Stimulated activated naive CD8-positive, alpha-beta T cell treated with anti-CD3 and anti-CD28 coated beads, Interleukin-15, amount 100 ng/mL, for 72 hours (primary cell): ENCODE results near the gene STT3B.

ENCODE experiments used
- ATAC-seq: fragments of 150-1000 bp; cut with Tn5 transposase; 2 replicates; pipeline ENCODE4 v1.10.0; 2021; ENCODE audit warnings: mild to moderate bottlenecking, moderate library complexity
- DNase-seq, 2 donors: peaks; one replicate each; pipeline ENCODE4 v3.0.0; 2021 to 2022
- H3K27ac Mint-ChIP-seq, 2 donors: one replicate each; pipeline ENCODE4 v1.8.0; 2022; ENCODE audit warnings: mild to moderate bottlenecking in 2 of 2, mixed read lengths in 2 of 2, moderate library complexity in 2 of 2
- H3K27me3 Mint-ChIP-seq: one replicate; pipeline ENCODE4 v1.8.0; 2022; ENCODE audit warnings: mixed read lengths
- H3K4me1 Mint-ChIP-seq: one replicate; pipeline ENCODE4 v1.8.0; 2022; ENCODE audit warnings: mild to moderate bottlenecking, mixed read lengths
- H3K4me3 Mint-ChIP-seq, 2 donors: one replicate each; pipeline ENCODE4 v1.8.0; 2022; ENCODE audit warnings: mild to moderate bottlenecking in 2 of 2, mixed read lengths in 2 of 2, moderate library complexity in 1 of 2
- H3K9me3 Mint-ChIP-seq, 2 donors: one replicate each; pipeline ENCODE4 v1.8.0; 2022; ENCODE audit warnings: mixed read lengths in 2 of 2

STT3B gene

GRCh38 chr3:31531992-31532586 lies 636 bp upstream of the STT3B start:
- Mint-ChIP-seq H3K4me3 (peak overlapping the region; percentile 95), H3K9me3 (no peaks in the 10 kb centered on the region), H3K27me3 (no peaks in the 10 kb centered on the region), H3K4me1 (peaks cover 12% of the 10 kb centered on the region), H3K27ac (peak overlapping the region; percentile 99)
- DNase-seq (peak; percentile 98 to 99), ATAC-seq (peak; percentile 86)

GRCh38 chr3:31533169-31534064 lies 692 bp downstream of the STT3B start:
- ATAC-seq (peak; percentile 9), DNase-seq (peak; percentile 66 to 71)
- H3K4me1 Mint-ChIP-seq: peaks cover 25% of the 10 kb centered on the region
- peak overlapping the region; percentile 95 for H3K4me3 Mint-ChIP-seq
- peak overlapping the region; percentile 94 for H3K27ac Mint-ChIP-seq
- no peaks in the 10 kb centered on the region for H3K27me3 Mint-ChIP-seq
- H3K9me3 Mint-ChIP-seq: no peaks in the 10 kb centered on the region

- Mint-ChIP-seq H3K9me3 (no peaks in the 10 kb centered on the region), H3K27ac (peak overlapping the region; percentile 94), H3K27me3 (no peaks in the 10 kb centered on the region), H3K4me3 (peak overlapping the region; percentile 95), H3K4me1 (peaks cover 31% of the 10 kb centered on the region)
- DNase-seq (peak in 1 of 2 donors; percentile 39), ATAC-seq (peak; percentile 23)
These were observed 1.3 kb downstream of the STT3B start for GRCh38 chr3:31534065-31534425.

GRCh38 chr3:31536497-31536896 lies 3.8 kb downstream of the STT3B start:
- DNase-seq (no peak), ATAC-seq (no peak)
- H3K4me3 Mint-ChIP-seq: peak overlapping the region; percentile 75 to 95
- H3K27me3 Mint-ChIP-seq: no peaks in the 10 kb centered on the region
- no peaks in the 10 kb centered on the region for H3K9me3 Mint-ChIP-seq
- peaks cover 55% of the 10 kb centered on the region for H3K4me1 Mint-ChIP-seq
- H3K27ac Mint-ChIP-seq: peak overlapping the region in 1 of 2 donors; percentile 22

GRCh38 chr3:31538801-31539200 lies 6.1 kb downstream of the STT3B start:
- H3K4me3 Mint-ChIP-seq: peak overlapping the region in 1 of 2 donors; percentile 21
- DNase-seq (no peak), ATAC-seq (no peak)
- H3K4me1 Mint-ChIP-seq: peaks cover 73% of the 10 kb centered on the region
- H3K9me3 Mint-ChIP-seq: no peaks in the 10 kb centered on the region
- no peaks in the 10 kb centered on the region for H3K27me3 Mint-ChIP-seq
- H3K27ac Mint-ChIP-seq: no peak overlapping the region

- no peak overlapping the region for H3K27ac Mint-ChIP-seq
- H3K4me3 Mint-ChIP-seq: peak overlapping the region; percentile 12 to 28
- no peak for ATAC-seq
- no peaks in the 10 kb centered on the region for H3K27me3 Mint-ChIP-seq
- no peak for DNase-seq
- H3K9me3 Mint-ChIP-seq: no peaks in the 10 kb centered on the region
- peaks cover 75% of the 10 kb centered on the region for H3K4me1 Mint-ChIP-seq
These were observed 6.5 kb downstream of the STT3B start for GRCh38 chr3:31539275-31539674.

GRCh38 chr3:31541089-31541488 lies 8.4 kb downstream of the STT3B start:
- ATAC-seq (peak; percentile 94), DNase-seq (no peak)
- Mint-ChIP-seq H3K4me1 (peaks cover 87% of the 10 kb centered on the region), H3K4me3 (peak overlapping the region; percentile 20 to 33), H3K9me3 (no peaks in the 10 kb centered on the region), H3K27me3 (no peaks in the 10 kb centered on the region), H3K27ac (peak overlapping the region; percentile 44 to 74)

- H3K27me3 Mint-ChIP-seq: no peaks in the 10 kb centered on the region
- ATAC-seq (no peak), DNase-seq (no peak)
- no peak overlapping the region for H3K4me3 Mint-ChIP-seq
- no peak overlapping the region for H3K27ac Mint-ChIP-seq
- peaks cover 87% of the 10 kb centered on the region for H3K4me1 Mint-ChIP-seq
- no peaks in the 10 kb centered on the region for H3K9me3 Mint-ChIP-seq
These were observed 9.5 kb downstream of the STT3B start for GRCh38 chr3:31542246-31542645.

- Mint-ChIP-seq H3K27ac (no peak overlapping the region), H3K4me3 (no peak overlapping the region), H3K9me3 (no peaks in the 10 kb centered on the region), H3K4me1 (peaks cover 85% of the 10 kb centered on the region), H3K27me3 (no peaks in the 10 kb centered on the region)
- ATAC-seq (peak; percentile 59), DNase-seq (no peak)
These were observed 10.7 kb downstream of the STT3B start for GRCh38 chr3:31543375-31543774.

- peaks cover 77% of the 10 kb centered on the region for H3K4me1 Mint-ChIP-seq
- H3K4me3 Mint-ChIP-seq: peak overlapping the region; percentile 35 to 39
- DNase-seq: no peak
- H3K27ac Mint-ChIP-seq: no peak overlapping the region
- no peaks in the 10 kb centered on the region for H3K27me3 Mint-ChIP-seq
- no peaks in the 10 kb centered on the region for H3K9me3 Mint-ChIP-seq
- no peak for ATAC-seq
These were observed 11.9 kb downstream of the STT3B start for GRCh38 chr3:31544634-31545033.

GRCh38 chr3:31546162-31546561 lies 13.4 kb downstream of the STT3B start:
- H3K27ac Mint-ChIP-seq: peak overlapping the region in 1 of 2 donors; percentile 89
- H3K9me3 Mint-ChIP-seq: no peaks in the 10 kb centered on the region
- no peak for ATAC-seq
- peaks cover 78% of the 10 kb centered on the region for H3K4me1 Mint-ChIP-seq
- DNase-seq: no peak
- H3K4me3 Mint-ChIP-seq: no peak overlapping the region
- H3K27me3 Mint-ChIP-seq: no peaks in the 10 kb centered on the region

- DNase-seq: no peak
- Mint-ChIP-seq H3K27ac (no peak overlapping the region), H3K27me3 (no peaks in the 10 kb centered on the region), H3K4me1 (peaks cover 78% of the 10 kb centered on the region), H3K9me3 (no peaks in the 10 kb centered on the region), H3K4me3 (peak overlapping the region in 1 of 2 donors; percentile 39)
- ATAC-seq: no peak
These were observed 14.0 kb downstream of the STT3B start for GRCh38 chr3:31546725-31547124.

- no peaks in the 10 kb centered on the region for H3K27me3 Mint-ChIP-seq
- peaks cover 77% of the 10 kb centered on the region for H3K4me1 Mint-ChIP-seq
- ATAC-seq: peak; percentile 66
- no peaks in the 10 kb centered on the region for H3K9me3 Mint-ChIP-seq
- no peak for DNase-seq
- H3K4me3 Mint-ChIP-seq: peak overlapping the region in 1 of 2 donors; percentile 42
- no peak overlapping the region for H3K27ac Mint-ChIP-seq
These were observed 17.9 kb downstream of the STT3B start for GRCh38 chr3:31550452-31551251.

- peaks cover 77% of the 10 kb centered on the region for H3K4me1 Mint-ChIP-seq
- no peak overlapping the region for H3K4me3 Mint-ChIP-seq
- no peaks in the 10 kb centered on the region for H3K27me3 Mint-ChIP-seq
- H3K27ac Mint-ChIP-seq: no peak overlapping the region
- peaks cover 0 to 1% of the 10 kb centered on the region in 2 donors for H3K9me3 Mint-ChIP-seq
- ATAC-seq: no peak
- no peak for DNase-seq
These were observed 18.9 kb downstream of the STT3B start for GRCh38 chr3:31551646-31552045.

GRCh38 chr3:31552103-31552502 lies 19.4 kb downstream of the STT3B start:
- no peaks in the 10 kb centered on the region for H3K27me3 Mint-ChIP-seq
- H3K9me3 Mint-ChIP-seq: peaks cover 0 to 6% of the 10 kb centered on the region in 2 donors
- ATAC-seq: no peak
- H3K4me1 Mint-ChIP-seq: peaks cover 77% of the 10 kb centered on the region
- no peak for DNase-seq
- H3K4me3 Mint-ChIP-seq: no peak overlapping the region
- H3K27ac Mint-ChIP-seq: no peak overlapping the region
